ENCODE data around the gene PARP9. TPM values are rescaled to one million over a fixed set of nuclear protein-coding genes. Genes with fewer than 3 reads are reported as not detected.

The PARP9 gene
- total and polyA plus RNA-seq, 10 of the 15 experiments (the other 5 are each of a cell fraction or from before 2014, with no cell fraction given), result 34.0 to 122 (median 46.1) TPM

- TF ChIP-seq, protein P1, sequence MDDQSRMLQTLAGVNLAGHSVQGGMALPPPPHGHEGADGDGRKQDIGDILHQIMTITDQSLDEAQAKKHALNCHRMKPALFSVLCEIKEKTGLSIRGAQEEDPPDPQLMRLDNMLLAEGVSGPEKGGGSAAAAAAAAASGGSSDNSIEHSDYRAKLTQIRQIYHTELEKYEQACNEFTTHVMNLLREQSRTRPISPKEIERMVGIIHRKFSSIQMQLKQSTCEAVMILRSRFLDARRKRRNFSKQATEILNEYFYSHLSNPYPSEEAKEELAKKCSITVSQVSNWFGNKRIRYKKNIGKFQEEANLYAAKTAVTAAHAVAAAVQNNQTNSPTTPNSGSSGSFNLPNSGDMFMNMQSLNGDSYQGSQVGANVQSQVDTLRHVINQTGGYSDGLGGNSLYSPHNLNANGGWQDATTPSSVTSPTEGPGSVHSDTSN (IDR thresholded peaks at IDR 0.05; ENCODE audit: insufficient replicate concordance, low read depth, low read length), result no peak
- TF ChIP-seq PAX8 (IDR thresholded peaks at IDR 0.05), result no peak
- TF ChIP-seq SRF (IDR thresholded peaks at IDR 0.05; ENCODE audit: low read depth in 2 of 2, low read length in 2 of 2), result no peak
- TF ChIP-seq ZZZ3 (IDR thresholded peaks at IDR 0.05; ENCODE audit: control insufficient read depth, insufficient read length, low read depth), result no peak
- TF ChIP-seq NFYB (IDR thresholded peaks at IDR 0.05; ENCODE audit: insufficient read depth, low read depth, low read length), result no peak
- TF ChIP-seq HDAC6 (IDR thresholded peaks at IDR 0.05; ENCODE audit: unreplicated experiment), result no peak
- TF ChIP-seq, protein P2, sequence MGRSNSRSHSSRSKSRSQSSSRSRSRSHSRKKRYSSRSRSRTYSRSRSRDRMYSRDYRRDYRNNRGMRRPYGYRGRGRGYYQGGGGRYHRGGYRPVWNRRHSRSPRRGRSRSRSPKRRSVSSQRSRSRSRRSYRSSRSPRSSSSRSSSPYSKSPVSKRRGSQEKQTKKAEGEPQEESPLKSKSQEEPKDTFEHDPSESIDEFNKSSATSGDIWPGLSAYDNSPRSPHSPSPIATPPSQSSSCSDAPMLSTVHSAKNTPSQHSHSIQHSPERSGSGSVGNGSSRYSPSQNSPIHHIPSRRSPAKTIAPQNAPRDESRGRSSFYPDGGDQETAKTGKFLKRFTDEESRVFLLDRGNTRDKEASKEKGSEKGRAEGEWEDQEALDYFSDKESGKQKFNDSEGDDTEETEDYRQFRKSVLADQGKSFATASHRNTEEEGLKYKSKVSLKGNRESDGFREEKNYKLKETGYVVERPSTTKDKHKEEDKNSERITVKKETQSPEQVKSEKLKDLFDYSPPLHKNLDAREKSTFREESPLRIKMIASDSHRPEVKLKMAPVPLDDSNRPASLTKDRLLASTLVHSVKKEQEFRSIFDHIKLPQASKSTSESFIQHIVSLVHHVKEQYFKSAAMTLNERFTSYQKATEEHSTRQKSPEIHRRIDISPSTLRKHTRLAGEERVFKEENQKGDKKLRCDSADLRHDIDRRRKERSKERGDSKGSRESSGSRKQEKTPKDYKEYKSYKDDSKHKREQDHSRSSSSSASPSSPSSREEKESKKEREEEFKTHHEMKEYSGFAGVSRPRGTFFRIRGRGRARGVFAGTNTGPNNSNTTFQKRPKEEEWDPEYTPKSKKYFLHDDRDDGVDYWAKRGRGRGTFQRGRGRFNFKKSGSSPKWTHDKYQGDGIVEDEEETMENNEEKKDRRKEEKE (IDR thresholded peaks at IDR 0.05), result no peak
- no peak for TF ChIP-seq CHD4 (IDR thresholded peaks at IDR 0.05)
- no peak for TF ChIP-seq ZSCAN29 (IDR thresholded peaks at IDR 0.05)
- no peak for TF ChIP-seq NKRF (conservative IDR thresholded peaks at IDR 0.05)
- 0 out of 3 replicates have a peak, but pooled peaks have one; percentile 26 for TF ChIP-seq POU2F2 (IDR thresholded peaks at IDR 0.05; ENCODE audit: borderline replicate concordance, low read depth, low read length)
- TF ChIP-seq NR2C1 (IDR thresholded peaks at IDR 0.05), result no peak
- TF ChIP-seq, protein P3, sequence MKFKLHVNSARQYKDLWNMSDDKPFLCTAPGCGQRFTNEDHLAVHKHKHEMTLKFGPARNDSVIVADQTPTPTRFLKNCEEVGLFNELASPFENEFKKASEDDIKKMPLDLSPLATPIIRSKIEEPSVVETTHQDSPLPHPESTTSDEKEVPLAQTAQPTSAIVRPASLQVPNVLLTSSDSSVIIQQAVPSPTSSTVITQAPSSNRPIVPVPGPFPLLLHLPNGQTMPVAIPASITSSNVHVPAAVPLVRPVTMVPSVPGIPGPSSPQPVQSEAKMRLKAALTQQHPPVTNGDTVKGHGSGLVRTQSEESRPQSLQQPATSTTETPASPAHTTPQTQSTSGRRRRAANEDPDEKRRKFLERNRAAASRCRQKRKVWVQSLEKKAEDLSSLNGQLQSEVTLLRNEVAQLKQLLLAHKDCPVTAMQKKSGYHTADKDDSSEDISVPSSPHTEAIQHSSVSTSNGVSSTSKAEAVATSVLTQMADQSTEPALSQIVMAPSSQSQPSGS (IDR thresholded peaks at IDR 0.05; ENCODE audit: low read length), result peak; percentile 74; the same call in 1 of the 2 replicates
- TF ChIP-seq, protein P4, sequence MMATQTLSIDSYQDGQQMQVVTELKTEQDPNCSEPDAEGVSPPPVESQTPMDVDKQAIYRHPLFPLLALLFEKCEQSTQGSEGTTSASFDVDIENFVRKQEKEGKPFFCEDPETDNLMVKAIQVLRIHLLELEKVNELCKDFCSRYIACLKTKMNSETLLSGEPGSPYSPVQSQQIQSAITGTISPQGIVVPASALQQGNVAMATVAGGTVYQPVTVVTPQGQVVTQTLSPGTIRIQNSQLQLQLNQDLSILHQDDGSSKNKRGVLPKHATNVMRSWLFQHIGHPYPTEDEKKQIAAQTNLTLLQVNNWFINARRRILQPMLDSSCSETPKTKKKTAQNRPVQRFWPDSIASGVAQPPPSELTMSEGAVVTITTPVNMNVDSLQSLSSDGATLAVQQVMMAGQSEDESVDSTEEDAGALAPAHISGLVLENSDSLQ (IDR thresholded peaks at IDR 0.05), result no peak
- TF ChIP-seq TBL1XR1 (IDR thresholded peaks at IDR 0.05; ENCODE audit: low read depth, low read length), result no peak
- no peak for TF ChIP-seq MEF2B (IDR thresholded peaks at IDR 0.05; ENCODE audit: partially characterized antibody, poor library complexity, severe bottlenecking)
- no peak for TF ChIP-seq PML (IDR thresholded peaks at IDR 0.05; ENCODE audit: low read length)
- TF ChIP-seq SP1 (IDR thresholded peaks at IDR 0.05; ENCODE audit: low read depth, low read length), result no peak
- no peak for TF ChIP-seq CBX3 (IDR thresholded peaks at IDR 0.05; ENCODE audit: borderline replicate concordance, low read depth)
- TF ChIP-seq FOXK2 (IDR thresholded peaks at IDR 0.05), result no peak
- no peak for TF ChIP-seq RAD51 (IDR thresholded peaks at IDR 0.05)
- TF ChIP-seq MYB (IDR thresholded peaks at IDR 0.05; ENCODE audit: borderline replicate concordance, low read depth, low read length), result no peak
Measured at GRCh38 chr3:122560680-122561079, 3.4 kb downstream of the PARP9 start (continued).

Measured in GM12878 (cell line).